ENCODE measurements around the gene DRICH1. TPM values are rescaled to one million over a fixed set of nuclear protein-coding genes. Genes with fewer than 3 reads are reported as not detected.
"Not testable (repeated sequence)": the region's sequence is repeated elsewhere in the genome, so short reads cannot be mapped to it uniquely, and the experiment has no call there.

DRICH1 gene
- total RNA-seq, 4 donors from 2014 or later, result 2.2 TPM; not detected in 3

DNA sequence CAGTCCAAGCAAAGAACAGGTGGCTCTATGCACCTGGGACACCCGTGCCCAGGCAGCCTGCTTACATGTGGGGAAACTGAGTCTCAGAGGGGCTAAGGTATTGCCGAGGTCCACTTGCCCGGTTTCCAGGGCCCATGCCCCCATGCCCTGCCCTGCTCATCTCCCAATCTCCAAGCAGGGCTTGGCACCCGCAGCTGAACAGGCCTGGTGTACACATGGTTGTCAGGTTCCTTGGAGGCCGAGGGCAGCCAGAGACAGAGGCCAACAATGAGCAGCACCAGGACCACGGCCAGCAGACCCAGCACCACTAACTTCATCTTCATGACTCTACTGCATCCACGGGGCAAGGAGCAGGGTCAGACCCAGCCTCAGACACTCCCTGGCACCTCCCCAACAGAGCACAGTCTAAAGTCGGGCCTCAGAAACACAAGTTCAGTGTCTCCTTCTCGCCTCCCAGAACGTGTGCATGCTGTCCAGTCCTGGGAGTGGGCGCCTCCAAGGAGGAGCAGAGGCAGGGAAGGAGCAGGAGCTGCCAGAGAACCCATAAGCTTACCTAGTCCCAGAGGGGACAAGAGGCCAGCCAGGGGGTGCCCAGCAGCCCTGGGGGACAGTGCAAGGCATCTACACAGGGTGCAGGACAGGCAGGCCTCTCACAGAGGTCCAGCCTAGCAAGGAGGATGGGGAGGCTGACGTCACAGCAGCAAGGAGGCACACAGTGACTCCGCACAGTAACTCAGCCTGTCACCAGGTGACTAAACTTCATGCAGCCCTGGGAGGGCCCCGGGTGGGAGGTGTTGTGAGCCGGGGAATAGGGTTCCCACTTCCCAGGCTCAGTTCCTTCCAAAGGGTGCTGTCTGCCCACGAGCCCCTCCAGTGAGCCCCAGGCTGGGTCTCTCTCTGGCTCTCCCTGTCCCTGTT, 38.5 kb upstream of the DRICH1 start:
- Histone ChIP-seq H3K4me1 (peaks cover 0 to 2% (median 0%) of the 10 kb centered on the region in 3 donors), H3K4me3 (no peak overlapping the region), H3K27me3 (no peaks in the 10 kb centered on the region), H3K27ac (no peak overlapping the region), H3K36me3 (peaks cover 0 to 21% of the 10 kb centered on the region in 2 donors), H3K9me3 (no peaks in the 10 kb centered on the region)
- ATAC-seq, result no peak
- TF ChIP-seq POLR2A (IDR thresholded peaks at IDR 0.05), result no peak
- TF ChIP-seq POLR2AphosphoS5 (IDR thresholded peaks at IDR 0.05), result no peak
- 80% methylated on average over 3 of the region's 16 CpGs; no CpG with 5 or more reads in 1 of the 2 donors for WGBS, 2 donors (ENCODE audit: low coverage in 1 of 2)

- H3K36me3 ChIP-seq, result peaks cover 0 to 76% of the 10 kb centered on the region in 2 donors
- ATAC-seq, H3K4me3 ChIP-seq, H3K4me1 ChIP-seq, H3K27me3 ChIP-seq, H3K9me3 ChIP-seq, H3K27ac ChIP-seq: not testable (repeated sequence)
- WGBS, 2 donors (ENCODE audit: low coverage in 1 of 2), result 100% methylated on average over 1 to 3 of the region's 4 CpGs
Observed at GRCh38 chr22:23660381-23660780, 28.3 kb upstream of the DRICH1 start.

- ATAC-seq, result no peak
- no peak for TF ChIP-seq POLR2A (IDR thresholded peaks at IDR 0.05)
- no peak for TF ChIP-seq EP300 (IDR thresholded peaks at IDR 0.05)
- no peak for TF ChIP-seq CTCF (IDR thresholded peaks at IDR 0.05)
- no peak for TF ChIP-seq POLR2AphosphoS5 (IDR thresholded peaks at IDR 0.05)
- Histone ChIP-seq H3K27ac (no peak overlapping the region), H3K4me3 (no peak overlapping the region), H3K9me3 (no peaks in the 10 kb centered on the region), H3K4me1 (no peaks in the 10 kb centered on the region), H3K36me3 (peaks cover 0 to 79% of the 10 kb centered on the region in 2 donors), H3K27me3 (no peaks in the 10 kb centered on the region)
- 75 to 79% methylated on average over 3 to 5 of the region's 5 CpGs for WGBS, 2 donors (ENCODE audit: low coverage in 1 of 2)
Observed at GRCh38 chr22:23657727-23658126, 25.6 kb upstream of the DRICH1 start.

GRCh38 chr22:23655891-23656475, 23.9 kb upstream of the DRICH1 start:
- Histone ChIP-seq H3K27me3 (no peaks in the 10 kb centered on the region), H3K4me3 (no peak overlapping the region), H3K4me1 (no peaks in the 10 kb centered on the region), H3K27ac (no peak overlapping the region), H3K36me3 (peaks cover 0 to 76% of the 10 kb centered on the region in 2 donors), H3K9me3 (no peaks in the 10 kb centered on the region)
- WGBS, 2 donors (ENCODE audit: low coverage in 1 of 2), result no CpG with 5 or more reads among the region's 6 CpGs
- ATAC-seq, result no peak
- TF ChIP-seq EP300 (IDR thresholded peaks at IDR 0.05) (no peak), POLR2AphosphoS5 (IDR thresholded peaks at IDR 0.05) (no peak), POLR2A (IDR thresholded peaks at IDR 0.05) (no peak), CTCF (IDR thresholded peaks at IDR 0.05) (no peak)

- 93 to 100% methylated on average over 1 to 3 of the region's 8 CpGs for WGBS, 2 donors (ENCODE audit: low coverage in 1 of 2)
- Histone ChIP-seq H3K4me1 (no peaks in the 10 kb centered on the region), H3K27ac (no peak overlapping the region), H3K27me3 (no peaks in the 10 kb centered on the region), H3K36me3 (peaks cover 0 to 51% of the 10 kb centered on the region in 2 donors), H3K9me3 (no peaks in the 10 kb centered on the region), H3K4me3 (no peak overlapping the region)
- TF ChIP-seq EP300 (IDR thresholded peaks at IDR 0.05) (no peak), POLR2AphosphoS5 (IDR thresholded peaks at IDR 0.05) (no peak), POLR2A (IDR thresholded peaks at IDR 0.05) (no peak), CTCF (IDR thresholded peaks at IDR 0.05) (no peak)
- no peak for ATAC-seq
Observed at GRCh38 chr22:23652711-23653110, 20.6 kb upstream of the DRICH1 start.

All from gastroesophageal sphincter (tissue), 4 donors.